22Rv1 (cell line): Measurements from ENCODE around the gene A2M.

Experiments used
- ZFX ChIP-seq: fragments of 450-650 bp; IDR thresholded peaks from 2 replicates; pipeline ENCODE4 v1.6.1; 2017; ENCODE audit warnings: antibody characterized with exemption, borderline replicate concordance
- TF ChIP-seq, protein P1 (sequence below): fragments of 450-650 bp; IDR thresholded peaks from 2 replicates; pipeline ENCODE4 v1.5.1; 2017; ENCODE audit warnings: mild to moderate bottlenecking

DNA sequence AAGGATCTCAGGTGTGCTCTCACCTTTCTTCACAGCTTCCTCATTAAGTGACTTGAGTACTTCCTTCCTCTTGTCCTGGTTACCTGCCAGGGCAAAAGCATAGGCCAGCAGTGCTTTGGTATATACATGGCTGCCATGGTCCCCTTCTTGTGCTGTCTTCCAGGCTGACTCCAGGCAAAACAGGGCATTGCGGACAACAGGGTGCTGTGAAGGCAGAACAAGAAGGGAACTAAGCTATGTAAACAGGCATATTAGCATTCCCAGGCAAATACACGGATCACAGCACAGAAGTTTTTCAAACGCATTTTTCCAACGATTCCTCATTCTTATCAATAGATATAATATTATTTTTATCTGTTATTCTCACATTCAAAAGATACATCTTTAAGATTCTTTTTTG lies 39.0 kb downstream of the A2M start:
- TF ChIP-seq, protein P1, sequence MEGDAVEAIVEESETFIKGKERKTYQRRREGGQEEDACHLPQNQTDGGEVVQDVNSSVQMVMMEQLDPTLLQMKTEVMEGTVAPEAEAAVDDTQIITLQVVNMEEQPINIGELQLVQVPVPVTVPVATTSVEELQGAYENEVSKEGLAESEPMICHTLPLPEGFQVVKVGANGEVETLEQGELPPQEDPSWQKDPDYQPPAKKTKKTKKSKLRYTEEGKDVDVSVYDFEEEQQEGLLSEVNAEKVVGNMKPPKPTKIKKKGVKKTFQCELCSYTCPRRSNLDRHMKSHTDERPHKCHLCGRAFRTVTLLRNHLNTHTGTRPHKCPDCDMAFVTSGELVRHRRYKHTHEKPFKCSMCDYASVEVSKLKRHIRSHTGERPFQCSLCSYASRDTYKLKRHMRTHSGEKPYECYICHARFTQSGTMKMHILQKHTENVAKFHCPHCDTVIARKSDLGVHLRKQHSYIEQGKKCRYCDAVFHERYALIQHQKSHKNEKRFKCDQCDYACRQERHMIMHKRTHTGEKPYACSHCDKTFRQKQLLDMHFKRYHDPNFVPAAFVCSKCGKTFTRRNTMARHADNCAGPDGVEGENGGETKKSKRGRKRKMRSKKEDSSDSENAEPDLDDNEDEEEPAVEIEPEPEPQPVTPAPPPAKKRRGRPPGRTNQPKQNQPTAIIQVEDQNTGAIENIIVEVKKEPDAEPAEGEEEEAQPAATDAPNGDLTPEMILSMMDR = no peak
- TF ChIP-seq ZFX = no peak
